Calu3 (cell line): ENCODE results near the gene JARID2. TPM values are rescaled to one million over a fixed set of nuclear protein-coding genes. Genes with fewer than 3 reads are reported as not detected.

Source experiments
- BruUV-seq: library from RNA; stranded (reverse); fragments of 400-500 nt; replicated peaks from 2 replicates; lab custom pipeline; 2021; lab: Mats Ljungman, UMichigan
- CTCF ChIA-PET: fragments of 300-600 bp; sonication (Branson Sonifier 250); formaldehyde crosslinking; loops from one replicate; lab custom pipeline; 2022; ENCODE audit warnings: antibody characterized with exemption; lab: Charles Lee
- DNase-seq: peaks from one replicate; pipeline ENCODE4 v3.0.0; 2022
- H3K27ac Mint-ChIP-seq: one replicate; pipeline ENCODE4 v1.8.0; 2022; ENCODE audit warnings: mixed read lengths; ENCODE audit not compliant: unreplicated experiment
- H3K27me3 Mint-ChIP-seq: one replicate; pipeline ENCODE4 v1.8.0; 2022; ENCODE audit warnings: mixed read lengths; ENCODE audit not compliant: unreplicated experiment
- H3K36me3 Mint-ChIP-seq: one replicate; pipeline ENCODE4 v1.8.0; 2022; ENCODE audit warnings: mild to moderate bottlenecking, moderate library complexity, mixed read lengths; ENCODE audit not compliant: insufficient read depth, unreplicated experiment
- H3K4me1 Mint-ChIP-seq: one replicate; pipeline ENCODE4 v1.8.0; 2022; ENCODE audit warnings: mild to moderate bottlenecking, low read depth, mixed read lengths; ENCODE audit not compliant: unreplicated experiment
- H3K4me3 Mint-ChIP-seq: one replicate; pipeline ENCODE4 v1.8.0; 2022; ENCODE audit warnings: mild to moderate bottlenecking, low read depth, moderate library complexity, mixed read lengths; ENCODE audit not compliant: unreplicated experiment
- H3K9me3 Mint-ChIP-seq: one replicate; pipeline ENCODE4 v1.8.0; 2022; ENCODE audit warnings: low read depth, mixed read lengths; ENCODE audit not compliant: unreplicated experiment
- intact Hi-C: fragments of 100-400 bp; cut with micrococcal nuclease; formaldehyde crosslinking; loops from one replicate; pipeline ENCODE4 v1.10.0; 2022; ENCODE audit not compliant: unreplicated experiment
- total RNA-seq: library from RNA; stranded (reverse); gene quantifications from 2 replicates; pipeline ENCODE4 v1.2.3, GENCODE V29; 2022
- TF ChIP-seq, protein P1 (sequence below): fragments of 200-600 bp; IDR thresholded peaks from one replicate; pipeline ENCODE4 v1.8.0; 2022; ENCODE audit warnings: antibody characterized with exemption; ENCODE audit not compliant: unreplicated experiment

Gene JARID2
- total RNA-seq, 1 experiment from 2014 or later = 9.4 TPM

DNA sequence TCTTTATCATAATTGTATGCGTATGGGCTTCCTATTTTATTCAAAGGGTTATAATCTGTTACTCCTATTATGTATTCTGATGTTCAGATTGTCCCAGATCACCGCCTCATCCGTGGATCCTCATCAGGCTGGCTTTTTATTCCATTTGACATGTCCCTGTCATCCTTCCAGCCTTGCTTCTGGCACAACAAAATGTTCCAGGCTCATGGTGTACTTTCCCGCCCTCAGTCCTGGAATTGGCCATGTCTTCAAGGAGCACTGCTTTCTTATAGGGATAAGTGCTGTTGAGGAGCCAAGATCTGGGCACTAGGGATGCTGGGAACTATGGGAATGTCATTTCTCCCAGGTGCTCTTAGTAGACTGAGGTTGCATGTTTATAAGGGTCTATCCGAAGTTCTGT, 207.8 kb downstream of the JARID2 start:
- Mint-ChIP-seq H3K27me3 (no peaks in the 10 kb centered on the region), H3K36me3 (no peaks in the 10 kb centered on the region), H3K27ac (no peak overlapping the region), H3K4me1 (peaks cover 8% of the 10 kb centered on the region), H3K9me3 (no peaks in the 10 kb centered on the region), H3K4me3 (no peak overlapping the region)
- no peak for DNase-seq
- intact Hi-C loops = no loop called here
- CTCF ChIA-PET = no interaction called here
- TF ChIP-seq, protein P1, sequence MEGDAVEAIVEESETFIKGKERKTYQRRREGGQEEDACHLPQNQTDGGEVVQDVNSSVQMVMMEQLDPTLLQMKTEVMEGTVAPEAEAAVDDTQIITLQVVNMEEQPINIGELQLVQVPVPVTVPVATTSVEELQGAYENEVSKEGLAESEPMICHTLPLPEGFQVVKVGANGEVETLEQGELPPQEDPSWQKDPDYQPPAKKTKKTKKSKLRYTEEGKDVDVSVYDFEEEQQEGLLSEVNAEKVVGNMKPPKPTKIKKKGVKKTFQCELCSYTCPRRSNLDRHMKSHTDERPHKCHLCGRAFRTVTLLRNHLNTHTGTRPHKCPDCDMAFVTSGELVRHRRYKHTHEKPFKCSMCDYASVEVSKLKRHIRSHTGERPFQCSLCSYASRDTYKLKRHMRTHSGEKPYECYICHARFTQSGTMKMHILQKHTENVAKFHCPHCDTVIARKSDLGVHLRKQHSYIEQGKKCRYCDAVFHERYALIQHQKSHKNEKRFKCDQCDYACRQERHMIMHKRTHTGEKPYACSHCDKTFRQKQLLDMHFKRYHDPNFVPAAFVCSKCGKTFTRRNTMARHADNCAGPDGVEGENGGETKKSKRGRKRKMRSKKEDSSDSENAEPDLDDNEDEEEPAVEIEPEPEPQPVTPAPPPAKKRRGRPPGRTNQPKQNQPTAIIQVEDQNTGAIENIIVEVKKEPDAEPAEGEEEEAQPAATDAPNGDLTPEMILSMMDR = no peak
- no TSS peak for BruUV-seq

DNA sequence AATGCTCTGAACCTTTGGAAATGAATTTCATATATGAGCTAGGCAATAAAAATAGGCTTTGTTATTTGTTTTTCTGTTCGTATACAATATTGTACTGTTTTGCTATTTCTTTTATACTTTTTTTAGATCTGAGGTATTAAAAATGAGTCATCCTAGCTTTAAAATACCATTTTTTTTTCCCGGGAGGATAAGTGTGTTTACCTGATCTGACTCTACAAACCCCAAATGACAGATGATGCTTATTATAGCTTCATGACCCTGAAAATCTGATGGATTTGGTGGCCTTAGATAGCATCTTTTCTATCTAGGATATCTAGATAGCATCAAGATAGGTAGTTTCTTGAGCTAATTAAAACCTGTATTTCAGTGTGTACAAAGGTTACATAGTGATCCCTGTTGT, 210.6 kb downstream of the JARID2 start:
- Mint-ChIP-seq H3K27me3 (no peaks in the 10 kb centered on the region), H3K9me3 (no peaks in the 10 kb centered on the region), H3K36me3 (no peaks in the 10 kb centered on the region), H3K27ac (no peak overlapping the region), H3K4me3 (no peak overlapping the region), H3K4me1 (peaks cover 8% of the 10 kb centered on the region)
- CTCF ChIA-PET = interaction anchor here (0.6 kb wide), 1 partner anchor 270 kb away, joined by 3 read pairs; no protein-coding TSS in a partner anchor
- TF ChIP-seq, protein P1 = no peak
- intact Hi-C loops = no loop called here
- DNase-seq = no peak
- no TSS peak for BruUV-seq

DNA sequence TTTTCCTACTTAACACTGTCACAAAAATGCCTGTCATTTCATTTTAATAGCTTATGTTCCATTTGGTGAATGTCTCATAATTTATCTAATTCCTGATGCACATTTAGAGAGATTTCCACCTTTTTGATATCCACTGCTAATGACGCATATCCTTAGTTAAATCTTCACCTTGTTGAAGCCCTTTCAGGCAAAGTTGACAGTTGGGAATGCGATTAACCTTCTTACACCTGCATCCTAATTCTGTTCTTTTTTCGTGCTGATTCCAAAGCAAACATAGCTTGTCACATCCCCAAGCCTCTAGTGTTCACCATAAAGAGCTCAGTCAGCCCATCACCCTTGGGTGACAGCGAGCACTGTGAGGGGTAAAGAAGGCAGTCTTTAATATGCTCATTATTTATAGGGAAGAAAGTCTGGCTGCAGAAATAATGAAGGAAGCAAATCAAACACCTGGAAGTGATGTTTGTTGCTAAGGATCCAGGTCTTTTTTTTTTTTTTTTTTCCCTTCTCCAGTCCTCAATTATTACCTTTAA, 211.3 kb downstream of the JARID2 start:
- DNase-seq = no peak
- no peak overlapping the region for H3K4me3 Mint-ChIP-seq
- H3K9me3 Mint-ChIP-seq = no peaks in the 10 kb centered on the region
- no TSS peak for BruUV-seq
- TF ChIP-seq, protein P1 = no peak
- CTCF ChIA-PET = interaction anchor here (0.6 to 0.7 kb wide), 3 partner anchors 116 to 270 kb away, joined by 3 to 5 read pairs (median 3); no protein-coding TSS in a partner anchor
- H3K36me3 Mint-ChIP-seq = no peaks in the 10 kb centered on the region
- H3K27me3 Mint-ChIP-seq = no peaks in the 10 kb centered on the region
- intact Hi-C loops = no loop called here
- H3K4me1 Mint-ChIP-seq = peaks cover 8% of the 10 kb centered on the region
- H3K27ac Mint-ChIP-seq = no peak overlapping the region

DNA sequence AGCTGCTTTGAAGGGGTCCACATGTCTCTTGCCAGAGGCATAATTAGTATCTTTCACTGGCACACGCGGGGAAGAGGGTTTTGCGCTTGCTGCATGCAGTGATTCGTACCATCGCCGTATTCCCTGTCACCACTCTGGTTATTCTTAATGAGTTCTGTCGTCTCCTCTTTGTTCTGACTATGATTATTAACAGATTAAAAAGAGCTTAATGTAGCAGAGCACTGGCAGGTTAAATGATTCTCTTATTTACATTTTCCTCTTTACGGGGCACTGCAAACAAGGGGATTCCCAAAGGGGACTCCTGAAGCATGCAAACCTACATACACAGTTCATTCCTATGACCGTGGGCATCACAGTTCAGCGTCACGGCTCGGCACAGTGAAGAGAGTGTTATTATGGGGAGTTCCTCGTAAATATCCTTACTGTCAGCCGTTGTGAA, 212.2 kb downstream of the JARID2 start:
- intact Hi-C loops = no loop called here
- H3K27ac Mint-ChIP-seq = no peak overlapping the region
- H3K36me3 Mint-ChIP-seq = no peaks in the 10 kb centered on the region
- H3K4me3 Mint-ChIP-seq = no peak overlapping the region
- H3K4me1 Mint-ChIP-seq = peaks cover 8% of the 10 kb centered on the region
- DNase-seq = no peak
- no peaks in the 10 kb centered on the region for H3K27me3 Mint-ChIP-seq
- BruUV-seq = no TSS peak
- CTCF ChIA-PET = interaction anchor here (0.7 kb wide), 1 partner anchor 179 kb away, joined by 5 read pairs; no protein-coding TSS in a partner anchor
- TF ChIP-seq, protein P1 = no peak
- H3K9me3 Mint-ChIP-seq = no peaks in the 10 kb centered on the region
